Esophagus muscularis mucosa (tissue), 4 donors: ENCODE results near the gene CCDC187. TPM values are rescaled to one million over a fixed set of nuclear protein-coding genes. Genes with fewer than 3 reads are reported as not detected.
"Not testable (repeated sequence)": the region's sequence is repeated elsewhere in the genome, so short reads cannot be mapped to it uniquely, and the experiment has no call there.

Source experiments
- DNase-seq: peaks from one replicate; pipeline ENCODE4 v3.0.0-alpha.2; 2017; ENCODE audit errors: extremely low spot score
- H3K27ac ChIP-seq, 4 donors: fragments of 200-600 bp; sonication (generic); replicated peaks in 1 of 4; 1 replicate in 3 of 4; 2 replicates in 1 of 4; pipeline ENCODE4 v1.5.1; 2016 to 2019; ENCODE audit warnings: mild to moderate bottlenecking in 1 of 4
- H3K27me3 ChIP-seq, 4 donors: fragments of 200-600 bp; sonication (generic); one replicate each; pipeline versions ENCODE4 v1.5.1 to v1.6.0; 2016 to 2019
- H3K36me3 ChIP-seq, 4 donors: fragments of 200-600 bp; sonication (generic); one replicate each; pipeline ENCODE4 v1.5.1; 2016 to 2019
- H3K4me1 ChIP-seq, 4 donors: fragments of 200-600 bp; sonication (generic); one replicate each; pipeline ENCODE4 v1.5.1; 2016 to 2019
- H3K4me3 ChIP-seq, 4 donors: fragments of 200-600 bp; sonication (generic); 1 replicate in 2 of 4; 2 replicates in 2 of 4; pipeline ENCODE4 v1.5.1; 2016 to 2019; ENCODE audit warnings: mild to moderate bottlenecking in 4 of 4, moderate library complexity in 1 of 4
- H3K9me3 ChIP-seq, 4 donors: fragments of 200-600 bp; sonication (generic); 1 replicate in 3 of 4; 2 replicates in 1 of 4; pipeline ENCODE4 v1.5.1; 2016 to 2019
- EP300 ChIP-seq: sonication (generic); formaldehyde crosslinking; IDR thresholded peaks from one replicate; pipeline ENCODE4 v1.6.1; 2017; ENCODE audit warnings: antibody characterized with exemption
- POLR2A ChIP-seq: fragments of 450-650 bp; IDR thresholded peaks from one replicate; pipeline ENCODE4 v1.6.1; 2017; ENCODE audit warnings: antibody characterized with exemption, moderate library complexity, mild to moderate bottlenecking, low read depth
- POLR2AphosphoS5 ChIP-seq, 2 donors: sonication (generic); formaldehyde crosslinking; IDR thresholded peaks; one replicate each; pipeline ENCODE4 v1.6.1; 2017; ENCODE audit warnings: antibody characterized with exemption in 2 of 2
- WGBS: methylation state at CpG from one replicate; pipeline ENCODE4 v1.1.5; 2018; 5-methylcytosine and 5-hydroxymethylcytosine counted together
- intact Hi-C: fragments of 100-400 bp; cut with DNase I; formaldehyde crosslinking; loops from one replicate; pipeline ENCODE4 v1.15.1; 2023
- total RNA-seq, 4 donors: library from RNA; depleted of rRNA; stranded (reverse); fragments of >200 nt; gene quantifications; one replicate each; pipeline versions ENCODE4 v1.1.0 to v1.2.1, GENCODE V29; 2016
- TF ChIP-seq, protein P1 (sequence below), 3 experiments: fragments of 200-600 bp in 2 of 3; fragments of 450-650 bp in 1 of 3; sonication (generic) in 2 of 3; IDR thresholded peaks; one replicate each; pipeline ENCODE4 v1.5.1; 2017 to 2019; ENCODE audit warnings: antibody characterized with exemption in 3 of 3, mild to moderate bottlenecking in 2 of 3, moderate library complexity in 1 of 3

CCDC187 gene
- total RNA-seq, 4 donors from 2014 or later = not detected

DNA sequence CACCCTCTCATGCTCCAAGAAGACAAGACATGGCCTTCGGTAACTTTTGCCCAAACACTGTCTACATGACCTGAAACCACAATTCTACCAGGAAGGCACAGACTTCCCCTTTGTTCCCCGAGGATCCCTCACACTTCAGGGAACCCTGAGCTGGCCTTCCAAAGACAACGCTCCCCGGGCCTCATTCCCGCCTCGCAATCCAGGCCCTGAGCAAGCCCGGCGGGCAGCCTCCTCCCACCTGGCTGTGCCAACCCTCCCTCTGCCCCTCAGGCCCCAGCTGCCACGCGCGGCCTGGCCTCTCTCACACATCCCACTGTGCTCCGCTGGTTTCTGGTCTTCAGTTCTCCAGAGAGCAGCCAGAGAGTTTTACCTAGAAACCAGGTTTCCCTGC, 65.6 kb downstream of the CCDC187 start:
- no peak for DNase-seq
- intact Hi-C loops = no loop called here
- TF ChIP-seq, protein P1, sequence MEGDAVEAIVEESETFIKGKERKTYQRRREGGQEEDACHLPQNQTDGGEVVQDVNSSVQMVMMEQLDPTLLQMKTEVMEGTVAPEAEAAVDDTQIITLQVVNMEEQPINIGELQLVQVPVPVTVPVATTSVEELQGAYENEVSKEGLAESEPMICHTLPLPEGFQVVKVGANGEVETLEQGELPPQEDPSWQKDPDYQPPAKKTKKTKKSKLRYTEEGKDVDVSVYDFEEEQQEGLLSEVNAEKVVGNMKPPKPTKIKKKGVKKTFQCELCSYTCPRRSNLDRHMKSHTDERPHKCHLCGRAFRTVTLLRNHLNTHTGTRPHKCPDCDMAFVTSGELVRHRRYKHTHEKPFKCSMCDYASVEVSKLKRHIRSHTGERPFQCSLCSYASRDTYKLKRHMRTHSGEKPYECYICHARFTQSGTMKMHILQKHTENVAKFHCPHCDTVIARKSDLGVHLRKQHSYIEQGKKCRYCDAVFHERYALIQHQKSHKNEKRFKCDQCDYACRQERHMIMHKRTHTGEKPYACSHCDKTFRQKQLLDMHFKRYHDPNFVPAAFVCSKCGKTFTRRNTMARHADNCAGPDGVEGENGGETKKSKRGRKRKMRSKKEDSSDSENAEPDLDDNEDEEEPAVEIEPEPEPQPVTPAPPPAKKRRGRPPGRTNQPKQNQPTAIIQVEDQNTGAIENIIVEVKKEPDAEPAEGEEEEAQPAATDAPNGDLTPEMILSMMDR (IDR thresholded peaks at IDR 0.05) = no peak
- TF ChIP-seq POLR2A (no peak), EP300 (no peak)
- no peak overlapping the region for H3K4me3 ChIP-seq
- no peaks in the 10 kb centered on the region for H3K9me3 ChIP-seq
- H3K27me3 ChIP-seq = no peaks in the 10 kb centered on the region
- H3K4me1 ChIP-seq = peaks cover 9 to 34% (median 22%) of the 10 kb centered on the region in 4 donors
- no peak overlapping the region for H3K27ac ChIP-seq
- H3K36me3 ChIP-seq = peaks cover 7 to 42% (median 25%) of the 10 kb centered on the region in 4 donors
- 83% methylated on average over 11 of the region's 12 CpGs for whole genome bisulfite sequencing

DNA sequence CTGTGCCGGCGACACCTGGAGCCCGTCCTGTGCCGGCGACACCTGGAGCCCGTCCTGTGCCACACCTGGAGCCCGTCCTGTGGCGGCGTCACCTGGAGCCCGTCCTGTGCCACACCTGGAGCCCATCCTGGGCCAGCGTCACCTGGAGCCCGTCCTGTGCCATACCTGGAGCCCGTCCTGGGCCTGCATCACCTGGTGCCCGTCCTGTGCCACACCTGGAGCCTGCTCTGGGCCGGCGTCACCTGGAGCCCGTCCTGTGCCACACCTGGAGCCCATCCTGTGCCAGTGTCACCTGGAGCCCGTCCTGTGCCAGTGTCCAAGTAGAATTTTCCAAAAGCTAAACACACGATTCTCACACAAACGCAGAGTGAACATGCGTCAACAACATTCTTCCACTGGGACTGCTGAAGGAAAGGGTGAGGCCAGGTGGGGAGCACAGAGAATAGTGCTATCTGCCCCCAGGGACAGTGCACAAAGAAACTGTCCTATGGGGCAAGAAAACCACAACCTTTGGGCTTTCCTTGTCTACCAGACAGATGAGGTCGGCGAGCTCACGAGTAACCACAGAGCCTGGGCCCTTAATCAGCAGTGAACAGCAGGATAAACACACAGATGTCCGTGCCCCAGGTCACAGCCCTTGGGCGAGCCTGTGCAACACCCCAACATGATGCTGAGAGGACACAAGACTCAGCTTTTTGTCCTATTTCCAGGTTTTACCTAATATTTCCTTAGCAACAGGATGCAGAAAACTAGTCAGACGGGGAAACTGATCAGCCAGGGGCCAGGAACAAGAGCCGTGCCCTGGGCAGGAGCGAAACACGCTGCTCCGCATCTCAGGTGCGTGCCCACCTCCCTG, 66.2 kb downstream of the CCDC187 start:
- Histone ChIP-seq H3K36me3 (peaks cover 7 to 42% (median 25%) of the 10 kb centered on the region in 4 donors), H3K27me3 (no peaks in the 10 kb centered on the region), H3K27ac (no peak overlapping the region), H3K4me1 (peaks cover 3 to 33% (median 18%) of the 10 kb centered on the region in 4 donors), H3K9me3 (no peaks in the 10 kb centered on the region), H3K4me3 (no peak overlapping the region)
- no peak for TF ChIP-seq POLR2AphosphoS5 (IDR thresholded peaks at IDR 0.05)
- TF ChIP-seq EP300 = no peak
- TF ChIP-seq POLR2A = no peak
- TF ChIP-seq, protein P1 (IDR thresholded peaks at IDR 0.05) = no peak
- no peak for DNase-seq
- intact Hi-C loops = no loop called here
- 87% methylated on average over 12 of the region's 32 CpGs for WGBS

DNA sequence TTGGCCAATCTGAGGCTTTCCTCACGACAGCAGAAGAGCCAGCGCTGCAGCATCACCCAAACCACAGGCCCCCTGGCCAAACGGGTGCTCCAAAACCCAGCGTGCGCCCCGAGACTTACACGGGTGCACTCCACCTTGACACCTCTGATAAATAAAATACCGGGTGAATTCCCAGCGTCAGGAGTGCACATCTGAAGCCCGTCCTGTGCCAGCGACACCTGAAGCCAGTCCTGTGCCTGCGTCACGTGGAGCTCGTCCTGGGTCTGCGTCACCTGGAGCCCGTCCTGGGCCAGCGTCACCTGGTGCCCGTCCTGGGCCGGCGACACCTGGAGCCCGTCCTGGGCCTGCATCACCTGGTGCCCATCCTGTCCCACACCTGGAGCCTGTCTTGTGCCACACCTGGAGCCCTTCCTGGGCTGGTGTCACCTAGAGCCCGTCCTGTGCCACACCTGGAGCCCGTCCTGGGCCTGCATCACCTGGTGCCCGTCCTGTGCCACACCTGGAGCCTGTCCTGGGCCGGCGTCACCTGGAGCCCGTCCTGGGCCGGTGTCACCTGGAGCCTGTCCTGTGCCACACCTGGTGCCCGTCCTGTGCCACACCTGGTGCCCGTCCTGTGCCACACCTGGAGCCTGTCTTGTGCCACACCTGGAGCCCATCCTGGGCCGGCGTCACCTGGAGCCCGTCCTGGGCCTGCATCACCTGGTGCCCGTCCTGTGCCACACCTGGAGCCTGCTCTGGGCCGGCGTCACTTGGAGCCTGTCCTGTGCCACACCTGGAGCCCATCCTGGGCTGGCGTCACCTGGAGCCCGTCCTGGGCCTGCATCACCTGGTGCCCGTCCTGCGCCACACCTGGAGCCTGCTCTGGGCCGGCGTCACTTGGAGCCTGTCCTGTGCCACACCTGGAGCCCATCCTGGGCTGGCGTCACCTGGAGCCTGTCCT, 67.2 kb downstream of the CCDC187 start:
- WGBS = 98% methylated on average over 24 of the region's 43 CpGs
- H3K4me1 ChIP-seq = peaks cover 0 to 33% (median 16%) of the 10 kb centered on the region in 4 donors
- DNase-seq, H3K27me3 ChIP-seq, H3K4me3 ChIP-seq, intact Hi-C loops, H3K27ac ChIP-seq, H3K9me3 ChIP-seq: not testable (repeated sequence)
- H3K36me3 ChIP-seq = peaks cover 7 to 42% (median 25%) of the 10 kb centered on the region in 4 donors

DNA sequence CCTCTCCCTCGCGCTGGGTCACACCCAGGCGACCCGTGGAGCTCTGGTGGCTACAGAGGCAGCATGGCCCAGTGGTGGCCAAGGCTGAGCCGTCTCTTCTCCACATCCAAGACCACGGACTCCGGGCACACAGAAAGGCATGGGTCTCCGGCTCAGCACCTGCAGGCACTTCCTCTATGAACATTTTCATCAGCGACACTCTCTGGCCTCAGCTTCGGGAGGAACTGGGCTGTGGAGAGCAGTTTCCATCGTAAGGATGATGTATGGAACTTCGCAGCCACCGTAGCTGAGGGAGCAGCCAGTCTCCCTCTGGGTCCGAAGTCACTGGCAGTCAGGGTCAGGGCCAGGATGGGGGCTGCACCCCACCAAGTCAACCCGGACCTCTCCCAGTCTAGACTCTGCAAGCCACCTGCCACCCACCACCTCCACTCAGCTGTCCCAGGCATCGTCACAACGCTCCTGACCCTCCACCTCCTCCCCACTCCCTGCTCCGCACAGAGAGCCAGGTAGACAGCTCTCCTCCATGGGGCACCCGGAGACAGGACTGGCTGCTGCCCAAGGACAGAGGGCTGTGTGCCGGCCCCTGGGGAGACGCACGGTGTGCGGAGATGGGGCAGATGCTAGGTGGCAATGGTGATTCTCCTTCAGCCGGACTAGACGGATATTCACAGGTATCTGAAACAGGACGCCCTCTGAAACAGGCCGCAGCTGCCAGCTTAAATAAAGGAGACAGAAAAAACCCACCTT, 68.0 kb downstream of the CCDC187 start:
- Histone ChIP-seq H3K9me3 (no peaks in the 10 kb centered on the region), H3K4me1 (peaks cover 0 to 28% (median 16%) of the 10 kb centered on the region in 4 donors), H3K4me3 (no peak overlapping the region), H3K27me3 (no peaks in the 10 kb centered on the region), H3K27ac (no peak overlapping the region), H3K36me3 (peaks cover 7 to 45% (median 29%) of the 10 kb centered on the region in 4 donors)
- WGBS = 91% methylated on average over 26 of the region's 27 CpGs
- no peak for DNase-seq
- TF ChIP-seq POLR2AphosphoS5 (IDR thresholded peaks at IDR 0.05) = no peak
- TF ChIP-seq, protein P1 (IDR thresholded peaks at IDR 0.05) = no peak
- no peak for TF ChIP-seq EP300
- no peak for TF ChIP-seq POLR2A
- intact Hi-C loops = no loop called here
